Stimulated activated CD8-positive, alpha-beta memory T cell treated with anti-CD3 and anti-CD28 coated beads, Interleukin-4, amount 100 ng/mL, for 48 hours (primary cell): Measurements from ENCODE around the gene EPC1.

Experiments
- DNase-seq: peaks from one replicate; pipeline ENCODE4 v3.0.0-alpha.2; 2020

The EPC1 gene

DNA sequence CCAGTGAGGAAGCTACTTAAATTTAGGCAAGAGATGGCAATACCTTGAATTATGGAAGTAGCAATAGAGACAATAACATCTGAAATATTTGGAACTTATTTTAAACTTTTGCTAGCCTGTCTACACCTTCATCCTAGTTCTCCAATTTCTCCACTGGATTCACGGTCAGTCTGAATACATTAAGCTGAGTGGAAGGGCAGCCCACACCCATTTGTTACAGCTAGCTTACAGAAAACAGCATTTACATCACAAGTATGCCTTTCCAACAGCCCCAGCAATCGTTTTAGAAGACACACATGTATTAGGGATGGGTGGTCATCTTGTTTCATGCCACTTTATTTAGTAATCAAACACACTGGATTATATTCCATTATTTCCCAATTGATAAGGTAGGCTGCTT is 16.7 kb downstream of the EPC1 start:
- DNase-seq: no peak

DNA sequence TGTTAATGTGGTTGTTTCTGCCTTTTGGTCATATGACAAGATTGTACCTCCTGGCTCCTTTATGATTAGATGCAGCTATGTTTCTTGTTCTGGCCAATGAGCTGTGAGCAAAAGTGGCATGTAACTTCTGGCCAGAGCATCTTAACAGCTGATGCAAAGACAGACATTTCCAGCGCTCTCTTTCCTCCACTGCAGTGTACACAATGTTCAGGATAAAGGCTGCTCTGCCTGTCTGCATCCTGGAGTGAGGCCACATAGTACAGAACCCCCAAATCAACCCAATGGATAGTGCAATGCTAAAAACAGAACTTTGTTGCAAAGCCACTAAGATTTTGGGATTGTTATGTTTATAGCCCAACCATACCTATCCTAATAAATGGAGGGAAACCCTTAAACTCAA is 17.9 kb downstream of the EPC1 start:
- DNase-seq: no peak

DNA sequence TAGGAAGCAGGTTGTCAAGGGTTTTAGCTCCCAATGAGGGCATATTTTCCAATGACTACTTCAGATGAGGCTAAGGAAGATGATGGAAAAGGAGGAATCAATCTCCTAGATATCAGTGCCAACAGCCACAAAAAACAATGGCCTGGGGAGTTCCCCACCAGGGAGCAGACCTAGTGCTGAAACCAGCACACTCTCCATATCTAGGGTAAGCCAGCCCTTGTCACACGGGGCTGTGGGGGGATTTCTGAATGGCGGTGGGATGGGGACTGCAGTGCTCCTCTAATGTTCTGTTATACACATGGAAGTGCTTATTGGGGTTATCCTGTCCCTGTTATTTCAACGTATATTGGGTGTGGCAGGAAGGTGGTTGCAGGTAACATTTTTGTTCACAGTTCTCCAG is 18.5 kb downstream of the EPC1 start:
- no peak for DNase-seq

DNA sequence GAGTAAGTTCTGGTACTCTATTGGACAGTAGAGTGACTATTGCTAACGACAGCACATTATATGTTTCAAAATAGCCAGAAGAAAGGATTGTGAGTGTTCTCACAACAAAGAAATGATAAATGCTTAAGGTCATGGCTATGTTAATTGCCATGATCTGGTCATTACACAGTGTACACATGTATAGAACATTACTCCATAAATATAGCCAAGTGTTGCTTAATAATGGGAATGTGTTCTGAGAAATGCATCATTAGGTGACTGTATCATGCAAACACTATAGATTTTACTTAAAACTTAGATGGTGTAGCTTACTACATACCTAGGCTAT is 19.6 kb downstream of the EPC1 start:
- no peak for DNase-seq

DNA sequence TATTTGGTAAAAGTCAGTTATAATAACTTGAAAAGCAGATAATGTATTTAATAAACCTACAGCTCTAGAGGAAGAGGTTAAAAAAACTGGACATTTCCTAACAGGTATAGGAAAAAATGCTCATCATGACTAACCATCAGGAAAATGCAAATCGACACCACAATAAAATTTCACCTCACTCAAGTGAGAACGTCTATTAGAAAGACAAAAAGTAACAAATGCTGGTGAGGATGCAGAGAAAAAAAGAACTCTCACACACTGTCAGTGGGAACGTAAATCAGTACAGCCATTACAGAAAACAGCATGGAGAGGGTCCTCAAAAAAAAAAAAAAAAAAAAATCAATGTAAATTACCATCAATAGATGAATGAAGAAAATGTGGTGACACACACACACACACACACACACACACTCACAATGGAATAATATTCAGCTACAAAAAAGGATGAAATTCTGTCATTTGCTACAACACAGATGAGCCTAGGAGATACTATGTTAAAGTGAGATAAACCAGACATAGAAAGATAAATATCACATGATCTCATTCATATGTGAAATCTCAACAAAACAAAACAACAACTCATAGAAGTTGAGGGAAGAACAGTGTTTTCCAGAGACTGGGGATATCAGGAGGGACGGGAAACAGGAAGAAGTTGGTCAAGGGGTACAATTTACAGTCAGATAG is 20.1 kb downstream of the EPC1 start:
- no peak for DNase-seq

DNA sequence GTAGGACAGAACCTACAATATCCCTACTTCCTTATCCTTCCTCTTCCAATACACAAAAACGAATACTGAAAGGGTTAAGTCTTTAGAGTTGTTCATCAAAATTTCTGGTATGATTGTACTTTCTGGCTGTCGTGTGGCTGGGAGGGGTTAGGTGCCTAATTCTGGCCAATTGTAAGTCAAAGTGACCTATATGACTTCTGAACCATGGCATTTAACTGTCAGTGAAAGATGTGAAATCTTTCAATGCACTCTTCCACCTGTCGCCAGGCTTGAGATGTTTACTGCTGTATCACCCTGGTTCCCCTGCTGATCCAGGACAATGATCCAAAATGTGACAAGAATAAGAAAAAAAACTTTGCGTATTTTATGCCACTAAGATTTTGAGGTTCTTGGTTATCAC is 20.8 kb downstream of the EPC1 start:
- no peak for DNase-seq

DNA sequence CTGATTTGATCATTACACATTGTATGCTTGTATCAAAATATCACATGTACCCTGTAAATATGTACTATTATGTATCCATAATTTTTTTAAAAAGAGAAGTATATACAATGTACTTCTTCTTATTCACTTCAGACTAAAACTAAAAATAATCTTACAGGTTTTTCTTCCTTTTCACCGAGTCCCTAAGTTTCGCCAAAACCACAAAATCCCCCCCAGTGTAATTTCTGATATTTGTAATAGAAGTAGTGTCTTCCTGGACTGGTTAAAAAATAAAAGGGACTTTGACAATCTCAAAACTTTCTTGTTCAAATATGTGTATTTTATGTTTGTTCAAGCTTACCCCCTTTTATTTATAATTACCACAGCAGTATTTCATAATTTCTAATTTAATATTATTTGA is 23.9 kb downstream of the EPC1 start:
- no peak for DNase-seq

DNA sequence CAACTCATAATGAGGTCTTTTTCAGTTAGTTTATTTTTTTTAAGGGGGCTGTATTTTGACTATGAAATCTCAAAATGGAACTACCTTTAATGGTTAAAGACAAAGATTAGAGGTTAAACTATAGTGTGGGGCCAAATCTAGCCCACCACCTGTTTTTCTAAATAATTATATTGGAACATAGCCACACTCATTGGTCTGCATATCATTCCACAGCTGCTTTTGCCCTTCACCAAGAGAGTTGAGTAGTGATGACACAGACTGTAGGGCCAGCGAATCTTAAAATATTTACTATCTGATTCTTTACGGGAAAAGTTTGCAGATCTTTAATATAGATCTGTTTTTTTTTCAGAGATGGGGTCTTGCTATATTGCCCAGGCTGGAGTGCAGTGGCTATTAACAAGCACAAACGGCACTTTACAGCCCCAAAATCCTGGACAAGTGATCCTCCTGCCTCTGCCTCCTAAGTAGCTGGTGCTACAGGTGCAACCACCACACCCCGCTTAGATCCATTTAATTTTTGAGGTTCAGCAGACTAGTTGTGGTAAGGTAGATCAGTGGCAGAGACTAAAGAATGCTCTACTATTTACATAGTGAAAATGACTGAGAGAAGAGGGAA is 25.8 kb downstream of the EPC1 start:
- no peak for DNase-seq

DNA sequence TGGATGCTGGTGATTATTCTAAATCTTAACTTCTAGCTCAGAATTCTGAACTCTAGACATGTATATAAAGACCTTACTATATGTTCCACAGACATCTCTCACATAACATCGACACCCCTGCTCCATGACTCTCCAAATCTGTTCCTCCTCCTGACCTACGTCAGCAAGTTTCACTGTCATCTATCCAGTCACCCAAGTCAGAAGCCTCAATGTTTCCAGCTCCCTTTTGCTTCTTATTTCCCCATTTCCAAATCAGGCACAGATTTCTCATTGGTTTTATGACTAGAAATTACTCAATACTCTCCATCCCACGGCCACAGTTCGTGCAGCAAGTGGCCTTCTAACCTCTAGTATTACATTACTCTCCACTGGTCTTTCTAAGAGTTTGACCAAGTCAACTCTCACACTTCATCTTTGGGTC is 28.5 kb downstream of the EPC1 start:
- DNase-seq: no peak

DNA sequence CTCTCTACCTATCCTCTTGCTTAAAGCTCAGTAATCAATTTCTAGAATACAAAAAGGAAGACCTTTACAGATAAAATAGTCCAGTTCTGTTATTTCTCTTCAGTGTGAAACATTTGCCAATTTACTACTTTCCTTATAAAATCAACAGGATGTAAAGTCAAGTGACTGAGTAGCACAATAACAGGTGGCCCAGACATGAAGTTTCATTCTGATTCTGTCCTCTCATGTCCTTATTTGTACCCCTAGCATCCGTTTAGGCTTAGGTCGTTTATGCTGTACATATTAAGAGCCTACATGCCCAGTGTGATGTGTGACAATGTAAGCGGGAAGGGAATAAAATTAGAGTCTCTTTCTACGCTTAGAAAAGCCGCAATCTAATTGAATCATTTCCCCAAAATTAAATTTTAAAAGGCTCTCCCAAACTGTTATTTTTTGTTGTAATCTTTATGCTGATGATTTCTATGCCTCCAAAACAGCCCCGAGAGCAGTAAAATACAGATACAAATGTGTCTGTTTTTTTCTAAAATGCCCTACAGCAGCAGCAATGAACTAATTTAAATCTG is 29.1 kb downstream of the EPC1 start:
- no peak for DNase-seq

DNA sequence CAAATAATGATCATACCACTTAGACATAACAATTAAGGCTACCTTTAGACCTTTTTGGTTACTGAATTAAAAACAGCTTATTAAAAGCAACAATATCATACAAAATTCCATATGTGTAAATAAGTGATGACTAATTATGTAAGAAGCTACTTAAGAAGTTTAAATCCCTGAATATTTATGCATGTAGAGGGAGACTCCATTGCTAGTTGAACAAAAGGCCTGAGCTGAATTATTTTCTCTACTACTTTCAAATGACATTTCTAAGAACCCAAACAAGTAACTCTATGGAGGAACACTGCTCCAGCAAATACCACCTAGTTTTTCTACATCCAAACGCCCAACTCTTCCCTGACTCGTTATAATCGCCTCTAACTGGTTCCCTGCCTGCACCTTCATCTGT is 31.5 kb downstream of the EPC1 start:
- DNase-seq: no peak

DNA sequence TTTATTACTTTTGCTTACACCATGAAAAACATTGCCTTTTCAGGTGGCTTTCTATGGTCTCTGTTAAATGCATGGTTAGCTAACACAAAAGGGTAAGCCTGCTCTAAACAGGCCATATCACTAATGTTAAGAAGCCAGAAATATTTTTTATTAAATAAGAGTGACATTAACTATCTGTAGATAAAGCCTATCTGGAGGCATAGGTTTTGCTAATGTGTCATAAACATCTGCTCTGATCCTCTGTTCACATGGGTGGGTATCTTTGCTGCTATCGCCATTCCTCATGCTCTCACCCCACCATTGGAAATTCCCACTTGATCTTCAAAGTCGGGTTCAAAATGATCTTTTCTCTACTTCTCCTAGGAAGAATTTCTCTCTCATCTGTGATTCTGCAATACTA is 32.4 kb downstream of the EPC1 start:
- no peak for DNase-seq

DNA sequence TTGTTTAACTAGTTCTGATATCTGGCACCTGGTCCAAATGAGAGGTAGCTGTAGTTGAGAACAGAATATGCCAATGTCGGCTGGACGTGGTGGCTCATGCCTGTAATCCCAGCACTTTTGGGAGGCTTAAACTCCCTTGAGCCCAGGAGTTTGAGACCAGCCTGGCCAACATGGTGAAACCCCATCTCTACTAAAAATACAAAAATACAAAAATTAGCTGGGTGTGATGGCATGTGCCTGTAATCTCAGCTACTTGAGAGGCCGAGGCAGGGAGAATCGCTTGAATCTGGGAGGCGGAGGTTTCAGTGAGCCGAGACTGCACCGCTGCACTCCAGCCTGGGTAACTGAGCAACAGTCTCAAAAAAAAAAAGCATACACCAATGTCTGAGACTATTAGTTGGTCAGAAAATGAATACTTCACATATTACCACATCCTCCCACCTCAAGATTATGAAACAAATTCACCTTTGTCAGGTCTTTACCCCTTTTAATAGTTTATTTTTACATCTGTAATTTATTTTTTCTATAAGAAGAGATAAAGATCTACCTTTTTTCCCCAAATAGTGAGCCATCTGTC is 38.8 kb downstream of the EPC1 start:
- no peak for DNase-seq

DNA sequence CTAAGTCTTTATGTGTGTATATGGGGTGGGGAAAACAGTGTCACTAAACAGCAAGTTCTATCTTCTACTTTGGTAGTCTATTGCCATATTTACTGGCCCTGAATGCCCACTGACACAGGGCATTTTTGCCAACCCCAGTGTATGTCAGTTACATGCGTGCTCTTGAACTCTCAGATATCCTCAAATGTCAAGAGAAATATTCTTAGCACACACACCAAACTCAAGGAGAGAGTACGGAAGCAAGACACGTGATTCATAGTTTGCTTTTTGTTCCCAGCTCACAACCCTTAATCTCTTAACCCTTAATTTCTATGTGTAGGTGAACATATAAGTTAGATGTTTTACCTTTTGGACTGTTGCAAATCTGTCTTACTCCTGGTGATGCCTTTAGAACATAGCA is 39.3 kb downstream of the EPC1 start:
- DNase-seq: no peak

DNA sequence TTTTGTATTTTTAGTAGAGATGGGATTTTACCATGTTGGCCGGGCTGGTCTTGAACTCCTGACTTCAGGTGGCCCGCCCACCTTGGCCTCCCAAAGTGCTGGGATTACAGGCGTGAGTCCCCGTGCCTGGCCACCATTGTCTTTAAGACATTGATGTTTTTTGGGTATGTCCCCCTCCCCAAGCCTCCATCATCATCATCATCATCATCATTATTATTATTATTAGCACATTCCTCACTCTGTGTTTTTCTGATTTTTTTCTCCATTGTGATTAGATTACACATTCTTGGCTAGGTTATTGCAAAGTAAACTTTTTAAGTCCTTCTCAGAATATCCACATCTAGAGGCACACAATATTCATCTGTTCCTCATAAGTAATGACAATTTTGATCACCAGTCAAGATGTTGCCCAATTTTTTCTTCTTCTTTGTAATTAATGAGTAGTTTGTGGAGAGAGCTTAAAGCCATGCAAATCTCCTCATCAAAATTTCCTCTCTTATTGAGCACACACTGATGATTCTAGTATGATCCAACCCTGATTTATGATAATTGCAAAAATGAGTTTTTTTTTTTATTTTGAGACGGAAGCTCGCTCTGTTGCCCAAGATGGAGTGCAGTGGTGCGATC is 47.5 kb downstream of the EPC1 start:
- DNase-seq: no peak

DNA sequence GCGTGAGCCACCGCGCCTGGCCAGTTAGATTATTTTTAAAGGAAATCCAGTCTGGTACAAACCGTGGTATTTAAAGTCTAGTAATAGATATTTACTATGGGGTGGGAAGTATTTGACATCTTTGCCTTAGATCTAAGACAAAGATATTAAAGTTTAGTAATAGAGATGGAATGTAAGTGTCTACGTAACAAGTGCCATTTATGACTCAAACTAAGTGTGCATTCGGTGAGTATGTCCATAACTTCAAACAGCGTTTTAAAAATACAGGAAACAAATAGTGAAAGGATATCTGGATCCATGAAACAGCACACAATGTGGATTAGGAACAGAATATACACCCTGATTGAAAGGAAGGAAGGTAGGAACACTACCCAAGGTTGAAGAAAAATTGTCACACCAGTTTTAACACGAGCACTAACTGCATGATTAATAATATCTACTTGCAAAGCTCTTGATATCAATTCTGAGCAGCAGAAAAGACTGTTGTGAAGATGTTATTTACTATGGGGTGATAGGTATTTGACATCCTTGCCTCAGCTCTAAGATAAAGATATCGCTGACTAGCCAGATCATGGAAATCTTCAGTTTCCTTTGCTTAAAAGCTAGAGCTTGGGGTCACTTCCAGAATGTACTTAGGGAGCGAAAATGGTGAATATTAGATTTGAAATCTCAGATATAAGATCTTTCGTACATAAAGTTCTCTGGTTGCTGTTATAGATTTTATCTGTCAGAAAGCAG is 48.7 kb downstream of the EPC1 start:
- no peak for DNase-seq

DNA sequence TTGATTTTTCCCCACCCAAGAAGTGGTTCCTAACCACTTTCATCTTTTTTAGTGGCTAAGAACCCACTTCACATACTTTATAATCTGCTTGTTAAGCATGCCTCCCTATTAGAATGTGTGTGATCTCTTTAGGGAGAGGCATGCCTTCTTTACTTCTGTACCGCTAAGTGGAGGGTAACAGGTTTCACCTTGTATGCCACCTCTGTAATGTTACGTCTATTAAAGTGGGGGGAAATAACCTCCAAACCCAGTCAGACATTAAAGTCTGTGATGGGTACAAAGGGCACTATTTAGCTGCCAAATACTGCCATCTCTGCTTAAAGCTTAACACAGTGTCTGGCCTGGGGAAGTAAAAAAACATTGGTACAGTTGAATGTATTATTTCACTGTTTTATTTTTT is 51.9 kb downstream of the EPC1 start:
- DNase-seq: no peak

DNA sequence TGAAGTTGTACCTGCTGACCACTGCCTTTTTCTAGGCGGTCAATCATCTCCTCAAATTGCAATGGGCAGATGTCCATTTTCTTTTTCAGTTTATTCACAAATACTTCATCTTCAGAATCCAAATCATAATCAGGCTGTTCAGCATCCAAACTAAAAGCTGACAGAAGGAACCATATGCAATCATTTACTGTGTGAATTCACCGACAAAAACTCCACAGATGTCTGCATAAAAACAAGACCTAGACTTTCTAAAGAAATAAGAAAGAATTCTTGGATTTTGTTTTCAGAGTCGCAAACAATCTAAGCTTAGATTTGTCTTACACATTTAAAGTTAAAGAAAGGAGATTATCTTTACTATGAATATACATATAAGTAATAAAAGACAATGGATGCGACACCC is 53.4 kb downstream of the EPC1 start:
- DNase-seq: no peak

DNA sequence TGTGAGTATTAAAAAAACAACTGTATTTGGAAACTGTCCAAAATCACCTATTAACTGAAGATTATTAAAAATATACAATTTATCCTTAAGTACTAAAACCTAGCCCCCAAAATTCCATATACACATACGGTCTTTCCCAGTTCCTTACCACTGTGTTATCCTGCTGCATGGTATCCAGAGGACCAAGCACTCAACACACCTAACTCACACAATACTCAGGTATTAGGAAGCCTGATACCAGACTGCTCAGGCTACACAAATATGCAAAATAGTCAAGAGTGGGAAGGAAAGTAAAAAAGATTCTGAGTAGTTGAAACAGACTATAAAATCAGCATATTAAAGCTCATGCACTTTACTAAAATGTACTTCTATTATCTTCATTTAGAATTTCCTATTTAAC is 67.2 kb downstream of the EPC1 start:
- DNase-seq: no peak

DNA sequence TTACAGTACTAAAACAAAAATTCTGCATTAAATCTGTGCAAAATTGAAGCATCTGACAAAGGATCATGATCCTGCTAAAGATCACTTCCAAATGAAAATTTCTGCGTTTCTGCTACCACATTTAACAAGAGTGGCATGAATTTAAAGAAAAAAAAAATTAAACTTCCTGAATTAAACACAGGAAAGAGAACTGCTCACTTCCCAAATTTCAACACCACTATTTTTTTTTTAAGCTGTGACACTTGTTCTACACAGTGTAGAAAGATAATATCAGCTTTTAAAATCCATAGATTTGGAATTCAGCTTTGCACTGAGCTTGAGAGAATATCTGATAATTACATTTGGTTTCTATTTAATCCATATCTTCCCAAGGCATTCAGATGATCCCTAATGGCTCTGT is 73.6 kb downstream of the EPC1 start:
- no peak for DNase-seq

DNA sequence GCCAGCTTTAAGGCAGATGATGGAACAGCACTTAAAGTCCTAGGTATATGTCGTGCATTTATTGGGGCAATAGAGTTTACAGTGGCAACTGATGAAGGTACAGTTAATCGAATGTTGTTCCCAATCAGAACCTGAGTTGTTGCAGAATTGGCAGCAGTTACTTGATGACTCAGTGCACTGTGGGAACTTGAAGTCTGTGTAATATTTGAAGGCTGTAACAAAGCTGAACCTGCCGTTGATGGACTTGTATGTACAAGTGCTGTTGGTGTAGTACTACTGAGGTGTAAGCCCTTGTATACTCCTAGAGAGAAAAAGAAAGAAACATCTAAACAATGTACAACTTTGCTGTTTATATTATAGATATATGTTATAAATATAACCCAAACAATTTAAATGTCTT is 75.3 kb downstream of the EPC1 start:
- no peak for DNase-seq

DNA sequence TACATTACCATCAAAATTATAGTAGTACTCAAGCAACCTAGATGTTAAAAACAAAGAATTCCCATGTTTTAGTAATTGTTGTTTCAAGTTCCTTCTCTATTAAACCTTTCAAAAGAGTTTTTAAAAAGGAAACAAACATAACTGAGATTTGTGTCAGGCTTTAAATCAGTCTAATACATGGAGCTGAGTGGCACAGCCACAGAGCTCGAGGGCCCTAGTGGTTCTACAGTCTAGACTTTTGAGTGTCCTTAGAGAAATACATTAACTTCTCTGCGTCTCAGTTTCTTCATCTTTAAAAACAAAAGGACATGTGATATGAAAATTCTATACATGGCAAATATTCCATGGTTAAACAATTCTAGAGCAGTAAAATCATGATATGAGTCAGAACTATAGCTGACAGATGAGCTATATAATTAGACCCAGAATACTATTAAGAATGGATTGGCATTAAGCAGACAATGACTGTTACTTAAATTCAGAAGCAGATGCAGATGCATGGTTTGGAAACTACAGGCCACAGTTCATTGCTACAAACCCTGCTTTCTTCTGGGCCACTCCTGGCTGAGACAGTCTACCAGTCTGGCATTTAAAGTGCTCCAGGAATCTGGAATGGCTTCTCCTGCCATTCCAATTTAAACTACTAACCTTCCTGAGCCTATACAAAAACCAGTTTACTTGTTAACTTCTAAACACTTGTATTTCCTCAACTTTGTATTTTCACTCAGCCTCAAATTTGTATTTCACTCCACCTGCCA is 77.4 kb downstream of the EPC1 start:
- no peak for DNase-seq

DNA sequence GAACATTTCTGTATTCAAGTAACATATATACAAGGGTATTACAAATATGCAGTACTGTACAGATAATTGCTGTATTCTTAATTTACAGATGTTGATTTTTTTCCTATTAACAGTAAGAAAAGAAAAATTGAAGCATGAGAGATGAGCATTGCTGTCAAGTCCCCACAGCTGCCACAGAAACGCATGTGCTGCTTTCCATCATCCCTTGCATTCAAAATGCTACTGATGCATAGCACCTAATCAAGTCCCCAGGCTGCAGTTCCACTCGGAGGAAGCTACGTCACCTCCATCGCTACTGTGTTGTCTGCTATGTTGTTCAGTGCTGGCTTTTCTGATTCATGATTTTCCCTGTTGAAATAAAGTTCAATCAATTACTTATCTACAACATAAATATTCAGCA is 78.2 kb downstream of the EPC1 start:
- no peak for DNase-seq
